Hepatocyte (in vitro differentiated cells): ENCODE measurements around the gene AASDH.

ENCODE experiments used
- CTCF ChIP-seq: fragments of 200-600 bp; sonication (generic); IDR thresholded peaks from 2 replicates; pipeline ENCODE4 v1.5.1; 2016; ENCODE audit warnings: antibody characterized with exemption, mild to moderate bottlenecking; ENCODE audit not compliant: poor library complexity
- EZH2 ChIP-seq: fragments of 200-600 bp; sonication (generic); IDR thresholded peaks from 2 replicates; pipeline ENCODE4 v1.6.1; 2016; ENCODE audit warnings: antibody characterized with exemption, mild to moderate bottlenecking, borderline replicate concordance
- EZH2phosphoT487 ChIP-seq: fragments of 200-600 bp; sonication (generic); IDR thresholded peaks from one replicate; pipeline ENCODE4 v1.6.1; 2018; ENCODE audit warnings: antibody characterized with exemption, mild to moderate bottlenecking, low read depth, moderate library complexity; ENCODE audit not compliant: unreplicated experiment, severe bottlenecking

- no peak for TF ChIP-seq CTCF
- no peak for TF ChIP-seq EZH2
- no peak for TF ChIP-seq EZH2phosphoT487
Measured at GRCh38 chr4:56387023-56388001, at the start of gene AASDH.
